Cerebellar cortex (tissue), 1 donor: ENCODE data around the gene EXOC4.

ENCODE experiments used
- DNase-seq: peaks from one replicate; pipeline ENCODE4 v3.0.0-alpha.2; 2015; ENCODE audit warnings: low spot score

Gene EXOC4

GRCh38 chr7:133364959-133365690 lies 112.2 kb downstream of the EXOC4 start:
- DNase-seq, result peak; percentile 64

- DNase-seq, result peak; percentile 81
These were observed 113.0 kb downstream of the EXOC4 start for GRCh38 chr7:133365917-133366316.

GRCh38 chr7:133367561-133367960 lies 114.7 kb downstream of the EXOC4 start:
- DNase-seq, result no peak

- no peak for DNase-seq
These were observed 116.3 kb downstream of the EXOC4 start for GRCh38 chr7:133369130-133369529.

GRCh38 chr7:133371616-133372015 lies 118.7 kb downstream of the EXOC4 start:
- DNase-seq, result no peak

- no peak for DNase-seq
These were observed 119.5 kb downstream of the EXOC4 start for GRCh38 chr7:133372337-133372736.

GRCh38 chr7:133376514-133376913 lies 123.6 kb downstream of the EXOC4 start:
- no peak for DNase-seq

- DNase-seq, result no peak
These were observed 129.1 kb downstream of the EXOC4 start for GRCh38 chr7:133381965-133382364.

GRCh38 chr7:133382775-133383559 lies 130.1 kb downstream of the EXOC4 start:
- DNase-seq, result no peak

GRCh38 chr7:133386205-133386604 lies 133.3 kb downstream of the EXOC4 start:
- no peak for DNase-seq

GRCh38 chr7:133389727-133390126 lies 136.8 kb downstream of the EXOC4 start:
- no peak for DNase-seq

GRCh38 chr7:133391206-133391605 lies 138.3 kb downstream of the EXOC4 start:
- DNase-seq, result peak; percentile 42

GRCh38 chr7:133394369-133394768 lies 141.5 kb downstream of the EXOC4 start:
- DNase-seq, result peak; percentile 42

GRCh38 chr7:133395551-133395950 lies 142.7 kb downstream of the EXOC4 start:
- DNase-seq, result no peak

GRCh38 chr7:133398506-133398905 lies 145.6 kb downstream of the EXOC4 start:
- DNase-seq, result no peak

- DNase-seq, result no peak
These were observed 148.3 kb downstream of the EXOC4 start for GRCh38 chr7:133401225-133401624.

- no peak for DNase-seq
These were observed 155.3 kb downstream of the EXOC4 start for GRCh38 chr7:133408212-133408611.

- no peak for DNase-seq
These were observed 156.5 kb downstream of the EXOC4 start for GRCh38 chr7:133409421-133409820.

- DNase-seq, result no peak
These were observed 157.1 kb downstream of the EXOC4 start for GRCh38 chr7:133409966-133410365.

GRCh38 chr7:133411395-133411794 lies 158.5 kb downstream of the EXOC4 start:
- no peak for DNase-seq

- no peak for DNase-seq
These were observed 160.1 kb downstream of the EXOC4 start for GRCh38 chr7:133412942-133413341.

GRCh38 chr7:133419041-133419440 lies 166.2 kb downstream of the EXOC4 start:
- DNase-seq, result no peak

GRCh38 chr7:133423618-133424017 lies 170.7 kb downstream of the EXOC4 start:
- no peak for DNase-seq
